Astrocyte of the hippocampus (primary cell): ENCODE results near the gene TSPAN18.
A peak's percentile ranks its signal among the peaks of the same experiment; 100 is the strongest.

Source experiments
- DNase-seq: peaks from one replicate; pipeline ENCODE4 v3.0.0; 2011; ENCODE audit warnings: low read depth, low spot score

TSPAN18 gene

GRCh38 chr11:44957776-44958564 lies 231.2 kb downstream of the TSPAN18 start:
- no peak for DNase-seq

DNA sequence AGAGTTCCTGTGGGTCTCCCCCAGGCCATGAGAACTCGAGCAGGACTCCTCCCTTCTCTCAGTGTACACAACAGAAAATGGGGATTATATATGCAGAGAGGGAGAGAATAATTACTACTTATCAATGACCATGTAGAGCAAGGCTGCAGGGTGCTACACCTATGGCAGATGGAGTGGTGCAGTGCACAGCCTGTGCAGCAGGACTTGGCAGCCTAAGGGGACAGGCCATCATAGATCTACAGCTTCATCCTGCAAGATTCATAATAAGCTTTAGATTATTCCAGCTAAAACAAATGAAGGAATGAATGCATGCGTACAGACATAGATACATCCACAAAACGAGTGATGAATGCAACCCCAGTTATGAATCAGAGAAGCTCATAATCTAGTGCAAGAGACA lies 232.3 kb downstream of the TSPAN18 start:
- DNase-seq, result no peak

GRCh38 chr11:44960200-44960845 lies 233.6 kb downstream of the TSPAN18 start:
- DNase-seq, result no peak

DNA sequence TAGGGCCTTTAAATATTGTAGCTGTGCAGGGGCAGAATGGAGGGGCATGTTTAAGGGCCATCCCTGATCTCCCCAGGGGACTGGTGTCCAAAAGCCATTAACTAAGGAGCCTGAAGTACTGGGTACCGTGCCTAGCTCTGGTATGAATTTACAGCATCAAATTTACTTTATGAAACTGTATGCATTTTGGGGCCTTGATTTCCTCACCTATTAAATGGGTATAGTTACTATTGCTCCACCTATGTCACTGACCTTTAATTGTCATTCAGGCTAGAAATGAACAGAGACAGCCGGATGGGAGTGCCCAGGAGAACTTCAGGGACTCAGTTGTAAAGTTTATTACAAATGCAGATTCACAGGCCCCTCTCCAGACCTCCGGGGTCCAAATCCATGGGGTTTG lies 235.7 kb downstream of the TSPAN18 start:
- no peak for DNase-seq

DNA sequence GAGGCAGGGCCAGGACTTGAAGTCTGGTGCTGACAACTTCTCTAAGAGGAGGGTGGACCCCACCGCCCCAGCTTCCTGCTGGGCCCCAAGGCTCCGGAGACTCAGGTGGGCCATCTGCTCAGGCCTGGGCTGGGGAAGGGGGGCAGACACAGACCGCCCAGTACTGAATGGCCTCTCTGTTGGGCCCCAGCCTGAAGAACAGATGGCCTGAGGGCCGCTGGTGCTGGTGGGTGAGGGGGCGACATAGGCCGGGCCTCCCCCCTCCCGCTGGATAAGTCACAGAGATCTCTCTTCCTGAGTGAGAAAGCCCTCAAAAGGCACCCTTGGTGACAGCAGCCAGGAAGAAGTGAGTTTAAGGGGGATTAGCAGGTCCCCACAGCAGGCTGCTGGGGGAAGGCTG lies 236.4 kb downstream of the TSPAN18 start:
- DNase-seq, result no peak

GRCh38 chr11:44963948-44964347 lies 237.2 kb downstream of the TSPAN18 start:
- DNase-seq, result no peak

- DNase-seq, result no peak
Observed at GRCh38 chr11:44964526-44965209, 237.9 kb downstream of the TSPAN18 start.

DNA sequence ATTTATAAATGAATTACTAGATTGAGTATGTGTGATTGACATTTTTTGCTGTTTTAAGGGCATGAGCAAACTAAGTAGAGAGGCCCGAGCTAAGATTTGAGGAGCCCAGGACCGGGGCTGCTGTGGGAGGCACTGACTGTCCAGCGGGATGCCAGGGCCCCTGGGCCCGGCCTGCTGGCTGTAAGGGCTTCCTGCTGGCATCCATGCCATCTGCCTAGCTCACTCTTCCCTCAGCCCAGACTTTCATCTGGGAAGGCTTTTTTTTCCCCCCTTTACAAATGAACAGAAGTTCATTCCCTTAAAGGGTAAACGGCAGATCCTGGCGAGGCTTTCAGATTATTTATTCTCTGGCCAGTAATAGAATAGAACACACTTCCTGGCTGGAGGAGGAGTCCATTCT lies 239.9 kb downstream of the TSPAN18 start:
- no peak for DNase-seq

GRCh38 chr11:44967930-44968496 lies 241.3 kb downstream of the TSPAN18 start:
- DNase-seq, result no peak

GRCh38 chr11:44968510-44968909 lies 241.7 kb downstream of the TSPAN18 start:
- no peak for DNase-seq

GRCh38 chr11:44969651-44970252 lies 243.0 kb downstream of the TSPAN18 start:
- DNase-seq, result no peak

- DNase-seq, result no peak
Observed at GRCh38 chr11:44970293-44970692, 243.5 kb downstream of the TSPAN18 start.

- DNase-seq, result no peak
Observed at GRCh38 chr11:44971185-44971584, 244.4 kb downstream of the TSPAN18 start.

GRCh38 chr11:44972746-44973435 lies 246.1 kb downstream of the TSPAN18 start:
- DNase-seq, result no peak

- peak; percentile 23 for DNase-seq
Observed at GRCh38 chr11:44973632-44974401, 247.1 kb downstream of the TSPAN18 start.

- no peak for DNase-seq
Observed at GRCh38 chr11:44974402-44975000, 247.7 kb downstream of the TSPAN18 start.

DNA sequence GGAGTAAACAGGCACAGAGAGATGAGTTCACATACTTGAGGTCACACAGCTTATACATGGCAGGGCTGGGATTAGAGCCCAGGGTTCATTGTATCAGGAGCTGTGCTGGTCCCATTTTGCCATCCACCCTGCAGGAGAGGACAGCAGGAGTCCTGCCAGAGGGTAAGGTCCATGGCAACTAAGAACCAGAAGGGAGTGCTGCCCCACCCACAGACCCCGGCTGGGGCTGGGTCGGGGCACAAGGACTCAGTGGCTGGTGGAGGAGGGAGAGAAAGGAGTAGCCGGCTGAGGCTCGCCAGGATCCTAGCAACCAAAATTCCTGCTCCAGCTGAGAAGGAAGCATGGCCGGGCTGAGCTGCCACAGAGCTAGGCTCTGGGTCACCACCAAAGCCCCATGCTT lies 249.8 kb downstream of the TSPAN18 start:
- no peak for DNase-seq

DNA sequence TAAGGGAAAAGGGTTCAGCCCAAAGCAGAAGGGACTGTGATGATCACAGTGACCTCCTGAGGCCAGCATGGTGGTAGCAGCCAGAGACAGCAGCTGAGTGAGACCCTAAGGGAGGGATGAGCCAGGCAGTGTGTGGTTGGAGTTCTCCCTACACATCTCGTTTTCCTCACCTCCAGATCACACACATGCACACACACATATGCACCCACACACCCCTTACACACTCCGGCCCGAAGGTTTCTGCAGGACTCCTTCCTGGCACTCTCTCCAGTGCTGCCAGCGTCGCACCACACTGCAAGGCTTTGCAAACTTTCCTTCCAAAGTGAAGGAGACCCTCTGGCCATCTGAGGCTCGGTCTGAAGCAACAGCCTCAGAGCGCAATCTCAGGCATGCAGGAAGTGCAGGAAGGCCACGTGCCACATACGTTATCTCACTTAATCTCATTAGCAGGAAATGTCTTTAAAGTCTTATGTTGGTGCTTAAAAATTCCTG lies 250.8 kb downstream of the TSPAN18 start:
- DNase-seq, result peak; percentile 21

DNA sequence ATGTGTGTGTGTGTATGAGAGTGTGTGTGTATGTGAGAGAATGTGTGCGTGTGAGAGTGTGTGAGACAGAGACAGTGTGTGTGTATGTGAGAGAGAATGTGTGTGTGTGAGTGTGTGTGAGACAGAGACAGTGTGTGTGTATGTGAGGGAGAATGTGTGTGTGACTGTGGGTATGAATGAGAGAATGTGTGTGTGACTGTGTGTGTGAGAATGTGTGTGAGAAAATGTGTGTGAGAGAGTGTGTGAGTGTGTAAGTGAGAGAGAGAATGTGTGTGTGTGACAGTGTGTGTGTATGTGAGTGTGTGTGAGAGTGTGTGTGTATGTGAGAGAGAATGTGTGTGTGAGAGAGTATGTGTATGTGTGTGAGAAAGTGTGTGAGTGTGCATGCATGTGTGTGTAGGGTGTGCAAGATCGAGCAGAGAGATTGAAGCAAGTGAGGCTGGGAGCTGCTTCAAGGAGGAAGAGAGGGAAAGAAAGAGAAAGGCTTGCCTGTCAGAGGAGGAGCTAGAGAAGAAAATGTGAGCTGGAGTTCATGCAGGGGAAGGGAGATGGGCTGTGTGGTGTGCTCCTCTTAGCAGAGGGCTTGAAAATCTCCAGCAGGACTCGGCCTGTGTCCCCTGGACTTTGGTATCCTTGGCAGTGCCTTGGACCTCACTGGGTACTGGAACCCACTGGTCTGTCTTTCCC lies 251.7 kb downstream of the TSPAN18 start:
- DNase-seq, result no peak
